AG20443 (cell line): ENCODE measurements around the gene CMIP.
A peak's percentile ranks its signal among the peaks of the same experiment; 100 is the strongest.

Source experiments
- DNase-seq: peaks from one replicate; pipeline ENCODE4 v3.0.0; 2012; ENCODE audit warnings: low spot score, mixed read lengths

The CMIP gene

DNA sequence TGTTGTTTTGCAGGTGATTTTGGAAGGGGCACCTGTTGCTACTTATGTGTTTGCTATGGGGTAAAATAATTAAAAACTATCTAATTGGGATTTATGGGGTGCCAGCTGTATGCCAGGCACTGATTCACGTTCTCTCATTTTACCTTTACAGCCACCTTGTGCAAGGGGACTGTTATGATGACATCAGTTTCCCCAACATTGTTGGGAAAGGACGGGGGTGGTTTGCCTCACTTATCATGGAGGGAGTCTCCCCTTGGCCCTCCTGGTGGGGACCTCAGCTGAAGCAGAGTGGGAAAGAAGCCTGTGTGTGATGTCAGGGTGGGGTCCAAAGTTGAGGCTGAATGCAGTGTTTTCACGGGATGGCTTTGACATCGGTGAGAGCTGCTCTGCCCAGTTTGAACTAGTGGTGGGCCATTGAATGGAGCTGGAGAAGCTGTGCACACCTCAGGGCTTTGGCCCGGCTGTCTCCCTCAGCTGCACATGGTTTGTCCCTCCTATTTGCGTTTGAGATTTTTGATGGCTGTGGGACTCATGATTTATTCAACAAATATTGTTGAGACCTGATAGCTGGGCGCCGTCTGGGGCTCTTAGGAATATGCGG, 36.1 kb downstream of the CMIP start:
- DNase-seq = no peak

DNA sequence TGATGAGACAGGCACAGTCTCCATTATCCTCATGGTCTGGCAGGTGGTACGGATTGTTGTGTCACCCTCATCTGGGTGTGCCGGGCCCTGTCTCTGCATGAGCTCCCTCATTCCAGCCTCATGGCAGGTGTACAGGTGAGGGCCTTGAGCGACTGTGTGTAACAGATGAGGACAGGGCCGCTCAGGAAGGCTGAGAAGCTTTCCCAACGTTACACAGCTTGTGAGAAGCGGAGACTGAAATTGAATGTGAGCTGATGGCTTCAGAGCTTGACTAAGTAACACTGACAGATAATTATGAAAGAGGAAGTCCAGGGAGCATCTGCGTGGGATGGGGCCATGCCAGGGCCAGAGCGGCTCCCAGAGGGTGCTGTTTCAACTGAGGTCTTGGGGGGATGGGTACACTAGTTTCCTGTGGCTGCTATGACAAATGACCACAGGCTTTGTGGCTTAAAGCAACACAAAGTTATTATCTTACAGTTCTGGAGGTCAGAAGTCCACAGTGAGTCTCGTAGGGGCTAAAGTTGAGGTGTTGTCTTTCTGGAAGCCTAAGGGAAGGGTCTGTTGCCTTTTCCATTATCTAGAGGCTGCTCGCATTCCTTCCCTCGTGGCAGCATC, 36.7 kb downstream of the CMIP start:
- peak; percentile 28 for DNase-seq

DNA sequence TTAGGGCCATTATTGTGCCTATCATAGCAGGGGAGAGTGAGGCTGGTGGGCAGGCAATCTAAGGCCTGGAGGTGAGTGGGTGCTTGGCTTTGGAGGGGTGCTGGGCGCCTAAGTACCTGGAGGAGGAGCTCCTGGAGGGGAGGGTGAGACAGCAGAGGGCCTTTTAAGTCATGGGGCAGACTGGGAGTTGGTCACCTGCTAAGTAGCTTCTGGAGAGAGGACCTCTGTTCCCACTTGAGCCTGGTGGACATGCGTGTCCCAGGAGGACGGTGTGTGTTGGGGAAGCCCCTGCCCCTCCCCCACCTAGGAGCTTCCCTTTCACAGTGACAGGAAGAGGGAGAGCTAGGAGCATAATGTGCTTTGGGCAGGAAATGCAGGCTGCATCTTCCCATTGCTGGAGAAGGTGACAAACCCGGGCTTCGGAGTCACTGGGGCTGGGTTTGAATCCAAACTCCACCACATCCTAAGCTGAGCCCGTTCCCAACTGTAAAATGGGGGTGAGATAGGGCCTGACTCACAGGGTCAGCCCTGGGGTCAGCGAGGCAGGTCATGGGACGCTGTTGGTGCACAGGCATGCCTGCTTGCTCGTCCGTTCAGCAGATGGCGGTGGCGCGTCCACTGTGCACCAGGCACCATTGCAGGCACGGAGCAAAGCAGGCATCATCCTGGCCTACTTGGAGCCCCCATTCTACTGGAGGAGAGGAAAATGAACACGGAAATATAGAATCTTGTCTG, 37.9 kb downstream of the CMIP start:
- no peak for DNase-seq

DNA sequence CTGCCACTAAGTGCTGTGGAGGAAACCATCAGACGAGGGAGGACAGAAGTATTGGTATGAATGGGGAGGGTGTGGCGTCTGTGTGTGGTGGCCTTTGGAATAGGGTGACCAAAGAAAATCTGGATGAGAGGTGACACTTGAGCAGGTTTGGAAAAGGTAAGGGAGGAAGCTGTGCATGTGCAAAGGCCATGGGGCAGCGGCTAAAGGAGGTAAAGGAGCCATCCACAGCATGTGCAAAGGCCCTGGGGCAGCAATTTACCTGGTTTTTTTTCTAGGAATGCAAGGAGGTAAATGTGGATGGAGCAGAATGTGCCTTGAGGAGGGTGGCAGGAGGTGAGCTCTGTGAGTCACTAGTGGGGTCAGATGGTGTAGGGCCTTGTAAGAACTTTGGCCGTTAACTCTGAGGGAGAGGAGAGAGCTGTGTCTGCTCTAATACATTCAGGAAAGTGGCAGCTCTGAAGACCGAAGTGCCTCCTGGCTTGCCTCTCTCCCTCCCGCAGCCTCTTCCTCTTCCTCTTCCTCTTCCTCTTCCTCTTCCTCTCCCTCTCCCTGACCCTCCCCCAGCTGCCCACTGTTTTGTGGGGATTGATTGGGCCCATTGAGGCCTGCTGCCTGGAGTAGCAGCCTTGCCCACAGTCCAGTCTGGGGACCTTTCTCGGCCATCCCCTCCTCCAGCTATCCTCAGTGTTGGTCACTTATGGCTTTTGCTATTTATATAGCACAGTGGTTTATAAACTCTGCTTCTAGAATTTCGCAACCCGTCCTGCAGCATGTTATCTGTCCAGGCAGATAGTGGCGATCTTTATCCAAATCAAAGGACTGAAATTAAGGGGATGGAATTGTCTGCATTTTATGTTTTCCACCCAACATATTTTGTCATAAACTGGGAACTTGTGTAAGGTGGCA, 38.7 kb downstream of the CMIP start:
- no peak for DNase-seq

DNA sequence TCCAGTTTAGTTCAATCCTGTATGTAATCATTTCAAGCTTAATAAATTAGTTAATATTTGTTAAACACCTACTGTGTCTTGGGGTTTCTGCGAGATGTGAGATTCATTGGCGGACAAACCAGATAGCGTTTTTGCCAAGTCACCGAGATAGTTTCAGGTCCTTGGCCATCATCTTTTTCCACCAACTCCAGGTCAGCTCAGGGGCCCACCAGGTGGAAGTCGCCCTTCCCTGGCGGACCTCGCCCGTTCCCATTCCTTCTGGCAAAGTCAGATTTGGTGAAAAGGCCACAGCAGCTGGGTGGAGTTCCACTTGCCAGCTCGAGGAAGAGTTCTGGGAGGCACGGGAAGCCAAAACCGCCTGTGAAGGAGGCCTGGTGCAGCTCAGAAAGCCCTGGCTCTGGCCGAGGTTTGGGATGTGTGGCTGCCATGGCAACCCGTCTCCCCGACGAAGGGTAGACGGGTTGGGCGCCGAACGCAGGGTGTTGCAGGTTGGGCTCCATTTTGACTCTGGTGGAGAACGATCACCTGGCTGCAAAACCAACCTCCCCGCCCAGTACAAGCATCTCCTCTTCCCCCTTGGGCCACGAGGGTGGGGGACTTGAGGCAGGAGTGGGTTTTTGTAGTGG, 39.5 kb downstream of the CMIP start:
- DNase-seq = no peak

DNA sequence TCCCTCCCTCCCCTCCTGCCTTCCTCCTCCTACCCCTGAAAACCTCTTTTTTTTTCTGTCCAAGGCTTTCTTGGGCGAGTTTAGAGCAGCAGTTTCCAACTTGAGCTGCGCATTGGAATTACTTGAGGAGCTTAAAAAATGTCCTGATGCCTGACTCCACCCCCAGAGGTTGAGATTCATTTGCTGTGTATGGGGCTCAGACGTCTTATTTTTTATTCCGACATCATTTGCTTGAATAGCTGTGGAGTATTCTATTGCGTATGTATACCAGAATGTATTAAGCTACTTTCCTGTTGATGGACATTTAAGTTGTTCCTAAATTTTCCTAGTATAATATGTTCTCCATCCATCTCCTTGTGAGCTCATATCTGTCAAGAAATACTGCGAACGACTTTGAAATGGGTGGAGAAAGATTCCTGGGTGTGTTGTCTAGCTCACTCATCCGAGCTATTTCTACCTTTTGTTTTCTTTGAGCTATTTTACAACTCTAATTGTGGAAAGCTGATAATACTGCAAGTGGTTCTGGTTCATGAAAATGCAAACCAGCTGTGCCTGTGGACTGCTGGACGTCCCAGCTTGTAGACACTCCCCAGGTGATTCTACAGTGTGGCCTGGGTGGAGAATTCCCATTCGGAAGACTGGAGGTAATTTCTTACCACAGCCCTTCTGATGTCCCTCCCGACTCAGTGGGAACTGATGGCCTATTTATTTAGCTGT, 40.5 kb downstream of the CMIP start:
- DNase-seq = no peak

DNA sequence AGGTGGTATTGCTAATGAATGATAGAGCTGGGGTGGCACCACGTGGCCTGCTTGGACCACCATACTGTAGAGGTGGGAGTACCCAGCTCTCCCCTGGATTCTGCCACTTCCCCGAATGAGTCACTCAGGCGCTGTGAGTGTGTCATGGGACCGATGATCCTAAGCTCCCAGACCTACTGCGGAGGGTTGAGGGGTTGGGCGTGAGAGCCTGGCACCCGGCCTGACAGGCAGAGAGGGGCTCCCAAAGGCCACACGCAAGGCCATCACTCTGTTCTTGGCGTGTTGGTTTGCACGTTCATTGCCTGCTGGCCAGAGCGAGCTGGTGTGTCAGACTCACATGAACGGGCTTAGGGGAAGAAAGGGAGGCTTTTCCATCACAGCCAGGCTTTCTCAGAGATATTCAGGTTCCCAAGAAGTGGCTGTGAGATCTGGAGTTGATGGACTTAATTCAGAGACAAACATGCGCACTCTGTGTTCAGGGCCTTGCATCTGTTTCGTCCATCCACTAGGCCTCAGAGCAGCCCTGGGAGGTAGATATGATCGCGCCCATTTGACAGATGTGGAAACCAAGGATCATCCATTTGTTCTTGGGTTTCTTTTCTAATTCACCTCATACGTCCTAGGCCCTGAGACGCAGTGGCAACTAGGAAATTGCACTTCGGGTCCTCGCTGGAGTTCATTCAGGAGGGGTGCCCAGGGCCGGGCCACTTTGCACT, 41.4 kb downstream of the CMIP start:
- no peak for DNase-seq

DNA sequence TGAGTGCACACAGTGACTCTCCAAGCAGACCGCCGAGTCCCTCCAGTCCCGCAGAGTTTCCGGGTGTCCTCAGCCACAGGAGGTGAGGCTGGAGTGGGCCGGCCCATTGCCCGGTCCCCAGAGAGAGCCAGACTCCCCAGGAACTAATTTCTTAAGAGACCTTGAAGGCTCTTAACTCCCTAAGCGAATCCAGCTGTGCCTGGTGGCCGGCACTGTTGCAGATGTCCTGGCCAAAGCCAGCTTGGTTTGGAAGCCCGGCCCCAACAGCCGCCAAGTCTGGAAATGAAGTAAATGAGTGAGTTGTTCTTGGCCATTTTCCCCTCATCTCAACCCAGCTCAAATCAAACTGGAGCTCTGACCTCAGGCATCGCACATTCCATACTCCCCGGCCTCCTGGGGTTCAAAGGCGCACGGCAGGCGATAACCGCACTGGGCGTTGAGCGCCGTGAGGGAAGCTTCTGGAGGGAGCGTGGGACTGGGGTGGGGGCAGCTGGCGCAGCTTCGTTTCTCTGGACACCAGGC, 42.0 kb downstream of the CMIP start:
- DNase-seq = peak; percentile 90

DNA sequence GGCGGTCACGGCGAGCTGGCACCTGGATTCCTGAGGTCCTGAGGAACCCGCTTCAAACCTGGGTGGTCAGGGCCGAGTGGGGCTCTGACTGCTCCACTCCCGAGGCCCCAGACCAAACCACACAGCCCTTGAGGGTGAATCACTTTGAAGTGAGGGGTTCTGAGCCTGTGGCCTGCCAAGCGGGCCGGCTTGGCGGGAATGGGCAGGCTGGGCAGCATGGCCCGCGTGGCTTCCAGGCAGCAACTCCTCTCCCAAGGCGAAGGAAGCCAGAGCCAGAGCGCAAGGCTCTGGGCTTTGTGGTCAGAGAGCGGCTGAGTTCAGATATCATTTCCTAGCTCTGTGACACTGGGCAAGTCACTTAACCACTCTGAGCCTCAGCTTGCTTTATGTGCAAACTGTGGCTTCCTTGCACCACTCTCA, 42.7 kb downstream of the CMIP start:
- peak; percentile 22 for DNase-seq

DNA sequence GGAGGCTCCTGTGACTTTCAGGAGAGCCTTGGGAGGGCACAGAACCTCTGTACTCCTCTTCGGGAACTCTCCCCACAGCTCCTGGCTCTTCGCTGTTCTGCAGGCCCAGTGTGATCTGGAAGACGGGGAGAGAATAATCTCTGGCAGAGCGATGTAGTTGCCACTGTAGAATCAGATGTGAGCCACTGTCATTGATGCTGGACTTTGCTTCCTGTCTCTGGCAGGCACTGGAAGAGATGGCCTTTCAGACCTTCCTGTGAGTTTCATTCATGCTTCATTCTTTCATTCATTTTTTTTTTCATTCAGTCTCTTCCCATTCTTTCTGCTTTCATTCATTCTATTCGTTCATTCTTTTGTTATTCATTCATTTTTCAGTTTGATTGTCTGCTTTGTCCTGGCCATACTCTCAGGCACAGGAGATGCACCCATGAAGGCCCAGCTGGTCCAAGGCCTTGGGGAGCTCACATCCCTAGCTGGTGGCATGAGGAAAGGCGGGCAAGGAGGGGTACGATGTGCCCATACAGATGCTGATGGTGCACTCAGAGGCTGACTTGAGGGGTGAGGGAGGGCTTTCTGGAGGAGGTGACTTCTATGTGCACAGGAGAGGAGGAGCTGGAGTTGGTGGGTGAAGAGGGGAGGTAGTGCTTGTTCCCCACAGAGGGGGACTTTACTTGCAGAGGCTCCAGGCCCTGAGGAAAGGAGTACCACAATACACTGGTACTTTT, 44.2 kb downstream of the CMIP start:
- DNase-seq = no peak

DNA sequence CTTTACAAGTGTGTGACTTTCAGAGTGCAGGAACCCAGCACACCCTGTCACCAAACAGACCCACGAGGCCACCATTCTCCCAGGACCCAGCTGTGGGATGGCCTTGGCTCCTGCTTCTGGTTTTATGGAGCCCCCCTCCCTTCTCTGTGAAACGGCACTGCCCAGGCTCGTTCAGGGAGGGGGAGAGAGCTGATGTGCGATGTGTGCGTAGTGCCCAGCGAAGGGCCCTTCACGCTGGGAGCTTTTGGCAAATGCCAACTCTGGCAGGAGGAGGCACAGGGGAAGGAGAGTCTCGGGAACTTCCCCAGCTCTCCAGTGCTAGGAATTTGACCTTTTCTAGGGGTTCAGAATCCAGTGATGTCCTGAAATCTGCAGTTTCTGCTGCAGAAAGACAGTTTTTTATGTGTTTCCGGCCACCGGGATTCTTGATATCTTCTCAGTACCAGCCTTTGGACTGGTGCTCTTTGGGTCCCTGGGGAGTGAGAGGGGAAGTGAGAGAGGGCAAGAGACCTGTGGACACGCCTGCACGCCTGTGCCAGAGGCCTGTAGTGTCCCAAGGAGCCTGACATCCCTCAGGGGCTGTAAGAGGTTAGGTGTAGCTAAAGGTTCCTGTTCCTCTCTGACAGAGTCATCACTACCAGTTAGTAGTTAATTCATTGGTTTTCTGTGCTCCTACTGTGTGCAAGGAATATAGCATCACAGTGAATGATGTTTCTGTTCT, 45.1 kb downstream of the CMIP start:
- no peak for DNase-seq

DNA sequence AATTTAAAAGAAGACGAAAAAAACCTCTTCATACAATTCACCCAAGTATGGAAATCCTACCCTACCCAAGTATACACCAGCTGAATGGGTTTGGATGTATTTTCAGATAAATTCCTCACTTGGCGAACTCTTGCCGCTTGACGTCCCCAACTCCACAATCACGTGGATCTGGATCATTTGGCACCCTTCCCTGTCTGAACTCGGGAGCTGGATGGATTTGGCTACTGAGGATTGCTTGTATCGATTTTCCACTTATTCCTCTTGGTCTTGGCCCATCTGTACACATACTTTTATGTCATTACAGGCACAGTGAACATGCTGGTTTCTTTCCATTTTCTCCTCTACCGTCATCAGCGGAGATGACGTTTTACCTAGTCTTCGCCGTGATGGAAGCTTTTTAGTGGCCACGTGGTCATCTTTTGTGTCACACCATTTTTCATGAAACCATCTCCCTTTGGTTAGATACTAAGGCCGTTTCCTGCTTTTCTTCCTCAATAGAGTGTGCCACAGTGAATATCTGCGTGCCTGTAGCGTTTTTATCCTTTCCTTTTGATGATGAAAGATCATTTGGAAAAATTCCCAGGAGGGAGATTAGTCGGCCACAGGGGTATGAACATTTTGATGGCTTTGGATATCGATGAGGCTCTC, 47.1 kb downstream of the CMIP start:
- peak; percentile 58 for DNase-seq

DNA sequence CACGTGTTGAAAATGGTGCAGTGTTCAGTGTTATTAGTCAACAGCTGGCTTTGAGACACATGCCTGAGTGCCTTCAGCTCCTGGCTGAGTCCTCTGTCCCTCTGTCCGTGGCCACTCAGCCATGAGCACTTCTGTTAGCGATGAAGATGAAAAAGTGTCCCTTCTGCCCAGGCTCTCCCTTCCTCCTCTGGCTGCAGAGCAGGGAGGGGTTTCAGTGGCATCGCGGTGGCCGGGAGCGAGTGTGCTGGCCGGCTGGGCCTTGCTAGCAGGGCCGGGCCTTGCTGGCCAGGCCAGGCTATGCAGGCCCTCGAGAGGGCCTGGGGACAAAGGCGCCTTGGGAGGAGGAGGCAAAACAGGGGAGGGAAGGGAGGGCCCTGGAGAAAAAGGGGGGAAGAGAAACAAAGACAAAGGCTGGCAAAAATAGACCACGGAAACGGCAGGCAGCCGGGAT, 47.7 kb downstream of the CMIP start:
- DNase-seq = peak; percentile 64

DNA sequence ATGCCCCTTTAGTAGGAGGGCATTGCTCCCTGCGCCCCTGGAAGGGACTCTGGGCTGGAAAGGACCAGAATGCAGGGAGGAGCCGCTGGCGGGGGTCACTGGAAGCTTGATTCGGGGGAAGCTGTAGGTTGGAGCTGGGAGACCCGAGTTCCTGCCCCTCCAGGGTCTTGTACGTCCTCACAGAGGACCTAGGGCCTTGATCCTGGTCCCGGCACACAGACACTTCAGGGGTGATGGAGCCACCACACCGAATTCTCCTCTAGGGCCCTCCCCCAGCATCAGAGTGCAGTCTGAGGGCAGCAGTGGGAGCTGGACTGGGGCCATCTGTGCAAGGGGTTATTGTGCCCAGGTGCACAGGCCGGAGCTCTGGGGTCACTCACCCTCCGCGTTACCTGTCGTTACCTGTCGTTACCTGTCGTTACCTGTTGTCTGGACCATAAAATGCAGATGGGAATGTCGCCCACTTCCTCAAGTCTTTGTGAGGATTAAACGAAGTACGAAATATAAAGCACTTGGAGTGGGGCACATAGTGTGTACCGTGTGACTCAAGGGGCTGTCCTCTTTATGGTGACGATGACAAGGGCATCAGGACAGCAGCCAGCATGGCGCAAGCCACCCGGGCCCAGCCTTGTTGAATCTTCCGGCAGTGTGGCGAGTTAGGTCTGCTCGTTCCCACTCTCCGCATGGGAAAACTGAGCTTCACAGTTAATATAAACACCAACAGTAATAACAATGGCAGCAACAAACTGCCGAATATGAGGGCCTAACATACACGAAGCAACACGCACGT, 48.6 kb downstream of the CMIP start:
- no peak for DNase-seq

DNA sequence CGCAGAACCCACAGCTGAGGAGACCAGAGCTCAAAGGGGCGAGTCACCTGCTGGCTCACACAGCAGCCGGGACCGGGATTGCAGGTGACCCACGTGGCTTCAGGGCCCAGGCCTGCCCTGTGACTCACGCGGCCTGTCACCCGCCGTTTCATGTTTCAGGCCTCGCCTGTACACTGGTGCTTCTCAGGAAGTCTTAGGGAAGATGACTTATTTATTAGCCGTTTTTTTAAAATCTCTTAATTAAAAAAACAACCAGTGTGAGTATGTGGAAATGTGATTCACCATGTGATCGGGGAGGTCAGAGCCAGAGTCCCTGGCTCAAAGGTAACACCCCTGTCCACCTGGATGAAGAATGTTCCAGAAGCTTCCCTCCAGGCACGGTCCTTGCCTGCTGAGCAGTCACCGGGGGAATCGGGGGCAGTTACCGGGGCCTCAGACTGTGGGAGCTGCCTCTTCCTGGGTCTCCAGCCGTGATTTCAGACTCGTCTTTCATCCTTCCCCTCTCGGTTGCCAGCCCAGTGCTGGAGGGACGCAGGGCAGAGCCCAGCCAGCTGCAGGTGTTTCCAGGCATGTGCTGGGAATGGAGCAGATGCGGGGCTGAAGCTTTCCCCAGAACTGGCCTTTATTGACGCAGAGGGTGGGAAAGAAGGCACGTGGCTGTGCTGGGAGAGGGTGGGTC, 49.3 kb downstream of the CMIP start:
- DNase-seq = peak; percentile 86

DNA sequence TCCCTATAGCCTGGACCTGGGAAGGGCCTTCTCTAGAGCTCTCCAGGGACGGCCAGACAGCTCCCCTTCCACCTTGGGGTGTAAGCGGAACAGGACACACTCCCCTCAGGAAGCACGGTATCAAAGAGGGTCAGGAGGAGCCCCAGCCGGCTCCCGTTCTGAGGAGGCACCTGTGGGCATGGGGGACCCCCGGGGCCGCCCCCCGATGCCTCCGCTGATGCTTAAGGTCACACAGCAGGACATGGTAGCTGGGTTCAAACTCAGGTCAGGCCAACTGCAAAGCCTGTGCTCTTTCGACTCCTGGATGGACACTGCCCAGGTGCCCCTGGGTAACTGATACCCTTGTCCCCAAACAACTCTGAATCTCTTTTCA, 49.8 kb downstream of the CMIP start:
- no peak for DNase-seq

DNA sequence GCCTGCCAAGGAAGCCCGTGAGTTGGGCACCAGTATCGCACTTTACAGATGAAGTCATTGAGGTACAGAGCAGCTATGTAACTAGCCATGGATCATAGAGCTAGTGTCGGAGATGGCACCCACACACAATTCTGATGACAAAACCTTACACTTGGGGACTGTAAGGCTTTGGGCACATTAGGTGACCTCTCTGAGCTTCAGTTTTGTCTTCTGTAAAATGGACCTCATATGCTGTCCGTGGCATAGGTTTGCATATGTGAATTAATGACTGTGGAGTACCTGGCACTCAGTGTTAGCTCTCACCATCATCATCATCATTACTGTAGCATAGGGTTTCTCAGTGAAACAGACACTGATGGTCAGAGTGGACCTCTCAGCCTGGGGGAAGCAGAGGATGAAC, 50.3 kb downstream of the CMIP start:
- DNase-seq = no peak
